DOHH2 (cell line): Measurements from ENCODE around the gene CHN2.

ENCODE experiments used
- EZH2phosphoT487 ChIP-seq: fragments of 200-600 bp; sonication (generic); IDR thresholded peaks from 2 replicates; pipeline ENCODE4 v1.6.1; 2017; ENCODE audit warnings: borderline replicate concordance, mild to moderate bottlenecking, antibody characterized with exemption, low read length, moderate library complexity, mixed read lengths
- TF ChIP-seq, protein P1 (sequence below): fragments of 200-600 bp; sonication (generic); IDR thresholded peaks from one replicate; pipeline ENCODE4 v1.5.1; 2014; ENCODE audit warnings: antibody characterized with exemption, mild to moderate bottlenecking, low read depth, low read length; ENCODE audit not compliant: poor library complexity, severe bottlenecking

DNA sequence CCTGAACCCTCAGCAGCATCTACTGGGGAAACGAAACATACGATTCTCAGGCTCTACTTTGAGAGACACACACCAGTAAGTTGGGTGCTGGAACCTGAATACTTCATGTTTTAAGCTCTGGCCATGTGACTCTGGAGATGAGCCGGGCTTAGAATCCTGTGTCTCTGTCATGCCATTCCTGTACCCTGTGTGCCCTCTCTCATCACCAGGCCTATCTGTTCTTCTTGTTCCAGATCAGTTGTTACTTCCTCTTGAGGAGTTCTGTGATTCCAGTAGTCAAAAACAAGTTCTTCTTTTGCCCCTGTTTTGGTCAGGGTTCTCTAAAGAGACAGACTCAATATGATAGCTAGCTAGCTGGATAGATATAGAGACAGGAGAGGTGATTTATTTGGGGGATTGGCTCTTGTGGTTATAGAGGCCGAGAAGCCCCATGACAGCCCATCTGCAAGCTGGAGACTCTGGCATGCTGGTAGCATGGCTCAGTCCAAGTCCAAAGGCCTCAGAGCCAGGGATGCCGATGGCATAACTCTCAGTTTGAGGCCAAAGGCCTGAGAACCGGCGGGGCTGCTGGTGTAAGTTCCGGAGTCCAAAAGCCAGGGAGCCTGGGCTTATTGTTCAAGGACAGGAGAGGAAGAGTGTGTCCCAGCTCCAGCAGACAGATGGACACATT lies 54.3 kb downstream of the CHN2 start:
- TF ChIP-seq, protein P1, sequence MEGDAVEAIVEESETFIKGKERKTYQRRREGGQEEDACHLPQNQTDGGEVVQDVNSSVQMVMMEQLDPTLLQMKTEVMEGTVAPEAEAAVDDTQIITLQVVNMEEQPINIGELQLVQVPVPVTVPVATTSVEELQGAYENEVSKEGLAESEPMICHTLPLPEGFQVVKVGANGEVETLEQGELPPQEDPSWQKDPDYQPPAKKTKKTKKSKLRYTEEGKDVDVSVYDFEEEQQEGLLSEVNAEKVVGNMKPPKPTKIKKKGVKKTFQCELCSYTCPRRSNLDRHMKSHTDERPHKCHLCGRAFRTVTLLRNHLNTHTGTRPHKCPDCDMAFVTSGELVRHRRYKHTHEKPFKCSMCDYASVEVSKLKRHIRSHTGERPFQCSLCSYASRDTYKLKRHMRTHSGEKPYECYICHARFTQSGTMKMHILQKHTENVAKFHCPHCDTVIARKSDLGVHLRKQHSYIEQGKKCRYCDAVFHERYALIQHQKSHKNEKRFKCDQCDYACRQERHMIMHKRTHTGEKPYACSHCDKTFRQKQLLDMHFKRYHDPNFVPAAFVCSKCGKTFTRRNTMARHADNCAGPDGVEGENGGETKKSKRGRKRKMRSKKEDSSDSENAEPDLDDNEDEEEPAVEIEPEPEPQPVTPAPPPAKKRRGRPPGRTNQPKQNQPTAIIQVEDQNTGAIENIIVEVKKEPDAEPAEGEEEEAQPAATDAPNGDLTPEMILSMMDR, result no peak
- no peak for TF ChIP-seq EZH2phosphoT487
